SKM-1 (cell line): ENCODE measurements around the gene SMAD6.
A peak's percentile ranks its signal among the peaks of the same experiment; 100 is the strongest.

Experiments used
- DNase-seq: peaks from one replicate; lab custom pipeline; 2025; ENCODE audit not compliant: unreplicated experiment; lab: John Stamatoyannopoulos, UW

Gene SMAD6

DNA sequence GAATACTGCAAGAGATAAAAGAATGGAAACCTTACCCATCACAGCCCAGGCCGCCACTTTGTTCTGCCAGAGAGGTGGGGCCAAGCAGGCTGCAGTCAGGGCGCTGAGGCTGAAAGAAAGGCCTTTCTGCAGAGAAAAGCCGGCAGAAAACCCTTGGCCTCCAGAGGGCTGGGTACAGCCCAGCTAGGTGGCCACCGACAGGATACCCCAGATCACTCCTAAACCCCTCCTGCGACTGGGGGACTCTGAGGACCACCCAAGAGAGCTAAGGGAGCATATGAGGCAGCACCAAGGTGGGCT lies 69.3 kb downstream of the SMAD6 start:
- no peak for DNase-seq

DNA sequence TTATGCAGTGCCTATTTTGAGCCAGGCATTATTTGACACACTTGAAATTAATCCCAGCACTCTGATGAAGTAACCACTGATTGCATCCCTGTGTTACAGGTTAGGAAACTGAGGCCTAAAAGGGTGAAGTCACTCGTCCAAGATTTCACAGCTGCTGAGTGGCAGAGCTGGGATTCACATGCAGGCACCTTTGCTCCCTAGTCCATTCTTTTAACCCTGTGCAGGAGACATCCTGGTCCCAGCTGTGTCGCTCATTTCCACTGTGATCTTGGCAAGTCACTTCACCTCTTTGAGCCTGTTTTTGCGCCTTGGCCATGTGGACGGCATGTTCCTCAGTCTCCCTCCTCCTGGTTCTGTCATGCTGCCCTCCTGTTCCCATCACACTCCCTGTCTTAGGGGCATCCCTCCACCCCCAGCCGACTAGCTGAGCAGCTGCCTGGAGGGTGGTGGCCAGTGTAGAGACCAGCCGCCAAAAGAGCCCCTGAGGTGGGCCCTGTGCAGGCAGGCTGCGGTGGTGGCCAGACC lies 70.6 kb downstream of the SMAD6 start:
- no peak for DNase-seq

DNA sequence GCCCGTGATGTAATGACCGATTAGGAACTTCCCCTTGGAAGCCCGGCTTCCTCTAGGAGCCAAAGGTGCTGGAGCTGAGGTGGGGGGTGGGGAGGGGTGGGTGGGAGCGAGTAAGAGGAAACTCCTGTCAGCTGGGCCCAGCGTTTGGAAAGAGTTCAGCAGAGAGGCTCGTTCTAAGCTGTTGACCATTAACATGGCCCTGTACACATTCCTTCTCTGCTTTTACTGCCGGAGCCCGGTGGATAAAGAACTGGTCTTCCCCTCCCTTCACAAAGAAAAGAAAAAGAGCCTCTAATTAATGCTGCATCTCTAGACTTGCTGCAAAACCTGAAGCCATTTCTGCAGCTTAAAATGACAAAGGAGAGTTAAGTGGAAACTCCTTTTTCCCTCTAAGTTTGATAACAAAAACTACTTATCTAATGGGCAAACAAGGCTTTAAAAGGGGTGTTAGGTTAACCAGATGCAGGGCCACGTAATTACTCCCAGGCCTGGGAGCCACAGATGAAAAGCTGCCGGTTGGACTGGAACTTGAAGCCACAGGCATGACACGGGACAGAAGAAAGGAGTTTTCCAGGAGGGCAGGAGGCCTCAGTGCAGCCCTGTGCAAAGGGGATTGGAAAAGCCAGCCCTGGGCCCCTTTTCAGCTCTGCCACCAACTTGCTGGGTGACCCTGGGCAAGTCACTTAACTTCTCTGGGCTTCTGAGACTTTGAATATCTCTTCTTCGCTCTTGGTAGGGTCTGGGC lies 71.3 kb downstream of the SMAD6 start:
- DNase-seq, result no peak

DNA sequence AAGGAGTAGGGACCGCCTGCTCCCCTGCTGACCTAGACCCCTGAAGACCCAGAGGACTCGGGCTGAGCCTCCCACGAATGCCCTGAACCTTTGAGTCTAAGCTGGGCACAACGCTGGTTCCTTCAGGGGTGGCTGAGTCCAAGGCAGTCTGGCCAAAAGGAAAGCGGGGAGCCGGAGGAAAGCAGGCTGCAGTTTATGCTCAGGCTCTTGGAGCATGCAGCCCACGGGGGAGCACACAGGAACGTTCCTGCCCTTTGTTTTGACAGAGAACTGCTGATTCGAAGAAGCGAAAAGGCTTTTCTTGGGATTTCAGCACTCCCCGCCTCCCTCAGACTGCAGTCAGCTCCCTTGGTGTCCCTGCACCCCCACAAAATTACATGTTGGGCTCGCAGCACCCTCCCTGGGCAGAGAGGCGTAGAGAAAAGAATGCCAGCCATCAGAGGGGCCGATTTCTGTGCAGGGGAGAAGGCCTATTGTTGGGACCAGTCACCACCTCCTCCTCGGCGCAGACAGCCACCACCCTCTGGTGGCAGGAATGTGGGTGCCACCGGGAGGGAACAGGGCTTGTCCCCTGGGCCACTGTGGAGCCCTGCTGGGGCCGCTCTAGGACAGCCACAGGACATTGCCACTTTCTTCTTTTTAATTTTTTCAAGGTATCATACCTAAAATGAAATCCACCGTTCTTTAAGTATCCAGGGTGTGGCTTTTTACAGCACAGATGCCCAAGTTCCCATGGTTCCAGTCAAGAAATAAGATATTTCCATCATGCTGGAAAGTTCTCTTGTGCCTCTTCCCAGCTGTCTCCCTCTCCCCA lies 72.2 kb downstream of the SMAD6 start:
- DNase-seq, result peak; percentile 17

GRCh38 chr15:66775127-66776105 lies 73.4 kb downstream of the SMAD6 start:
- DNase-seq, result no peak

DNA sequence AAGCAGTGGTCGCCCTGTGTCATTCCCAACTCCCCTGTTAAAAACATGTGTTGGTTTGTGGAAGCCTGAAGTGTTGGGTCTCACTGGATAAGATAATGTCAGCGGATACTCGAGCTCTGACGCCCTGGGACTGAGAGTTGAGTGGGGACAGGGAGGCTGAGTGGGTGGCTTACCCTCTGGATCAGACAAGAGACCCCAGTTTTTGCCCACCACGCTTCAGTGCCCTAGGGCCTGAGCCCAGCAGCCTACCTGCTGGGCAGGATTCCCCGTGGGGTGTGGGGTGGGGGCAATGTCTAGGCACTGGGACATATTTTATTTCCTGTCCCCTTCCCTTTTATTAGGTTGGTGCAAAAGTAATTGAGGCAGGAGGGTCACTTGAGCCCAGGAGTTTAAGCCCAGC lies 75.0 kb downstream of the SMAD6 start:
- DNase-seq, result no peak

DNA sequence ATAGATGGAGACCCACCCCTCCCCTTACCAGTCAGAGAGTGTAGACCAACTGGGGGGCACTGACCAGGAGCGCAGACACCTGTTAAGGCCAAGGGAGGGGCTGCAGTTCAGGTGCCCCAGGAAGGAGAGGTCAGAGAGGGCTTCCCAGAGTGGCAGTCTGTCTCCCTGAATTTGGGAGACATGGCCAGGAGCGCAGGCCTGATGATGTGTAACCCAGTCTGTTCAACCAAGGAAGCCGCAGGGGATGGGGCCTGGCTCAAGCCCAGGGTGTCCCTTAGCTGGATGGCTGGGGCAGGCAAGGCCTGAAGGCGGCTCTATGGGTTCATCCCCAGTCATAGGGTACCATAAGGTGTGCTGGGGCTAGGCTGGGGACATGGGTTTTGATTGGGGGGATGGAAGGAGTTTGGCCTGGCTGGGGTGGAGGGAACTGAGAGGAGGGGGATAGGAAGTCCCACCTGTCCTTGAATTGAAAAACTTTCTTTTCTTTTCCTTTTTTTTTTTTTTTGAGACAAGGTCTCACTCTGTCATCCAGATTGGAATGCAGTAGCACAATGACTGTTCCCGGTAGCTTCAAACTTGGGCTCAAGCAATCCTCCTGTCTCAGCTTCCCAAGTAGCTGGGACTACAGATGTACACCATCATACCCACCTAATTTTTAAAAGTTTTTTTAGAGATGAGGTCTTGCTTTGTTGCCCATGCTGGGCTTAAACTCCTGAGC lies 75.7 kb downstream of the SMAD6 start:
- no peak for DNase-seq

DNA sequence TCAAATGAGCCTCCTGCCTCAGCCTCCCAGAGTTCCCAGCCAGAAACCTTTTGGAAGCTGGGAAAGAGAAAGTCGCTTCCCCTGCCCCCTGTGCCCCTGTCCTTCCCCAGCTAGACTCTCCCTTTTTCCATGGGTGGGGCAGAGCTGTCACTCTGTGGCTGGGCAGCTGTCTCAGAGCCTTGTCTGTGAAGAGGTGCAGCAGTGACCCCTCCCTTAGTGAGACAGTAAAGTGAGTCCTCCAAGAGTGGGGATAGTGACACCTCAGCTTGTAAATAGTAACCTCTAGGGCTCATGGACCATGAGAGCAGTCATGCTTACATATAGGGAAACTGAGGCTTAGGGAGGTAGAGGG lies 76.3 kb downstream of the SMAD6 start:
- no peak for DNase-seq

GRCh38 chr15:66778716-66779115 lies 76.7 kb downstream of the SMAD6 start:
- no peak for DNase-seq

- DNase-seq, result no peak
These were observed 77.4 kb downstream of the SMAD6 start for GRCh38 chr15:66779331-66780009.

DNA sequence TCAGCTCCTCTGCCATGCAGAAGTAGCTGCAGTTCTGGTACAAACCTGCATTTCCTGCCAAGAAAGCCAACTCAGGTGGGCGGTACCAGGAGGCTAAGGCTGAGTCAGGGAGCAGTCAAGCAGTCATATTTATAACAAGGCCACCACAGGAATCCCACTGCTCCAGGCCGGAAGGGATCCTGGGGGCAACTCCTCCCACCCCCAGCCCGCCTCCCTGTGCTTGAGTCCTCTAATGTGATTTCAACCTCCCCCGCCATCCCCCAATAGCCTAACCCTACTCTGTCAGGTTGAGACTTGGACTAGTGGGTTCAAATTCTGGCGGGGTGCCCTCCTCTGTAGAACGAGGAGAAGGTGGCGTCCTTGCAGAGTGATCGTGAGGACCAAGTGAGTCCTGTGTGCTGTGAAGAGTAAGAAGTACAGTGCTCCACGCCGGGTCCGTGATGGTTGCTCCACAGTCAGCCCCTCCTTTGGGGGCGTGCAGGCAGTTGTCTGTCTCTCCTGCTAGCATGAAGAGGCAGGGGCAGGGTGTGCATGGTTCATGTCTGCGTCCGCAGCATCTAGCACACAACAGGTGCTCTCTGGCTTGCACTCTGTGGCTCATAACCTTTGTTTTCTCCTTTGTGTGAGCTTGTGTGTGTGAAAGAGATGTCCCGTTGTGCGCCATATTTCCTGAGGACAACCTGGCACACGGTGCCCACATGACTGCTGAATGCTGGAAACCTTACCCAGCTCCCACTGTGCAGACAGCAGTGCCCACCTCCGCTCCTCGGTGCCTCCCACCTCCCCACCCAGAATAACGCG lies 78.3 kb downstream of the SMAD6 start:
- no peak for DNase-seq

DNA sequence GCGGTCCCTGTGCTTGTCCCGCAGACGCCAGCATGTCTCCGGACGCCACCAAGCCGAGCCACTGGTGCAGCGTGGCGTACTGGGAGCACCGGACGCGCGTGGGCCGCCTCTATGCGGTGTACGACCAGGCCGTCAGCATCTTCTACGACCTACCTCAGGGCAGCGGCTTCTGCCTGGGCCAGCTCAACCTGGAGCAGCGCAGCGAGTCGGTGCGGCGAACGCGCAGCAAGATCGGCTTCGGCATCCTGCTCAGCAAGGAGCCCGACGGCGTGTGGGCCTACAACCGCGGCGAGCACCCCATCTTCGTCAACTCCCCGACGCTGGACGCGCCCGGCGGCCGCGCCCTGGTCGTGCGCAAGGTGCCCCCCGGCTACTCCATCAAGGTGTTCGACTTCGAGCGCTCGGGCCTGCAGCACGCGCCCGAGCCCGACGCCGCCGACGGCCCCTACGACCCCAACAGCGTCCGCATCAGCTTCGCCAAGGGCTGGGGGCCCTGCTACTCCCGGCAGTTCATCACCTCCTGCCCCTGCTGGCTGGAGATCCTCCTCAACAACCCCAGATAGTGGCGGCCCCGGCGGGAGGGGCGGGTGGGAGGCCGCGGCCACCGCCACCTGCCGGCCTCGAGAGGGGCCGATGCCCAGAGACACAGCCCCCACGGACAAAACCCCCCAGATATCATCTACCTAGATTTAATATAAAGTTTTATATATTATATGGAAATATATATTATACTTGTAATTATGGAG lies 79.1 kb downstream of the SMAD6 start:
- no peak for DNase-seq

- DNase-seq, result no peak
These were observed 80.7 kb downstream of the SMAD6 start for GRCh38 chr15:66782785-66783184.

DNA sequence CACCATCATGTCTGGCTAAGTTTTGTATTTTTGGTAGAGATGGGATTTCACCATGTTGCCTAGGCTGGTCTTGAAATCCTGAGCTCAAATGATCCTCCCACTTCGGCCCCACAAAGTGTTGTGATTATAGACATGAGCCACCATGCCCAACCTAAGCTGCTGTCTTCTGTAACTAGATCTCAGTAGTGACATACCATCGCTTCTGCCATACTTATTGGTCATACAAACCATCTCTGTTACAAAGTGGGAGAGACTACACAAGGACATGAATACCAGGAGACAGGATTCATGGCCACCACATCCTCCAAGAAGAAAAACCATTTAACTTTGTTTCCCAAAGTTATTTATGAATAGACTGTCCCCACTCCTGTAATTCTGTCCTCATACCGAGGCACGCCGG lies 81.3 kb downstream of the SMAD6 start:
- DNase-seq, result no peak

DNA sequence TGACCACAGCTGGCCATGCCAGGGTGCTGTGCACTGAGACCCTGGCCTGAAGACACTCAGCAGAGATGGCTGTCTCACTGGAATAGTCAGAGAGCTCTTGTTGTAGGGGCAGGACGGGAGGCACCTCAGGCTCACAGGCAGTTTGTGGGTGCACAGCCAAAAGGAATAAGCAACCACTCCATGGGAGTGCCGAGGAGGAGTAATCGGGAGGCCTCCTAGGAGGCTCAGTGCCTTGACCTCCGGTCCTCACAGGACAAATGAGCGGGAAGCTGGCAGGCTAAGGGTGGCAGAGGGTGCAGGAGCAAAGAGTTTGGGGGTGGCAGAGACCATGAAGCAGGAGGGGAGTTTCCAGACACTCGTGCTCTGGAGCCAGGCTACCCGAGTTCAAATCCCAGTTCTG lies 81.7 kb downstream of the SMAD6 start:
- no peak for DNase-seq

- no peak for DNase-seq
These were observed 82.1 kb downstream of the SMAD6 start for GRCh38 chr15:66784174-66784573.

DNA sequence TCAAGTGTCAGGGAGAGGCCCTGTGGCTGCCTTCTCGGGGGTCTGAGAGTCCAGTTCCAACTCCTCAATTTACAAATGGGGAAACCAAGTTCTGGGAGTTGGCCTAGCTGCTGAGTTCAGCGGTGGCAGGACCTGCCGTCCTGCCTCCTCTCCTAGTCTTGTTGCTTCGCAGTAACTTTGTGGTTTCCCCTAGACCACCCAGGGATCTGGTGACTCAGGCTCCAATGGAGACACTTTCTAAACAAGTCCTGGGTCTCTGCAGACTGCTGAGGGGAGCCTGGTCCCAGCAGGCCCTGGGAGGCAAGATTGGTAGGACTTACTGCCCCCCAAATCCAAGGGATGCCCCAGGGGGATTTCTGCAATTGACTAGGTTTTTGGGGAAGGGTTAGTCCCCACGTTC lies 83.6 kb downstream of the SMAD6 start:
- DNase-seq, result no peak

GRCh38 chr15:66786222-66786621 lies 84.2 kb downstream of the SMAD6 start:
- DNase-seq, result no peak
